ENCODE data around the gene DDX59. TPM values are rescaled to one million over a fixed set of nuclear protein-coding genes. Genes with fewer than 3 reads are reported as not detected.

Gene DDX59
- total RNA-seq, 2 experiments from 2014 or later, result 25.7 to 26.7 TPM

GRCh38 chr1:200620273-200621131 lies 49.2 kb downstream of the DDX59 start, which contains the start of gene KIF14:
KIF14 (minus strand) TSS chr1:200620751; CDS start chr1:200618723, 2,028 bp downstream.
- no peaks in the 10 kb centered on the region for H3K9me3 Mint-ChIP-seq
- peaks cover 67% of the 10 kb centered on the region for H3K4me1 Mint-ChIP-seq
- H3K27ac Mint-ChIP-seq, result peak within 1 kb of the TSS; percentile 94
- ChIA-PET POLR2A (interaction anchor here (0.6 kb wide), 2 partner anchors 50 to 118 kb away, joined by 3 read pairs; partner anchors contain the start of gene DDX59), CTCF (interaction anchor here (0.8 kb wide), 1 partner anchor 63 kb away, joined by 3 read pairs; no protein-coding TSS in a partner anchor)
- H3K36me3 Mint-ChIP-seq (ENCODE audit: low read depth), result peaks cover 36% of the 10 kb centered on the region
- no peaks in the 10 kb centered on the region for H3K27me3 Mint-ChIP-seq
- DNase-seq, result peak; percentile 97
- peak within 1 kb of the TSS; percentile 92 for H3K4me3 Mint-ChIP-seq

- DNase-seq, result no peak
- Mint-ChIP-seq H3K4me3 (peak overlapping the region; percentile 92), H3K27me3 (no peaks in the 10 kb centered on the region), H3K9me3 (no peaks in the 10 kb centered on the region), H3K27ac (peak overlapping the region; percentile 94), H3K4me1 (peaks cover 61% of the 10 kb centered on the region), H3K36me3 (ENCODE audit: low read depth) (peaks cover 42% of the 10 kb centered on the region)
- ChIA-PET CTCF (no interaction called here), POLR2A (interaction anchor here (0.6 kb wide), 1 partner anchor 50 kb away, joined by 3 read pairs; the partner anchor contains the start of gene DDX59)
These were observed 49.8 kb downstream of the DDX59 start for GRCh38 chr1:200619894-200620272.

- CTCF ChIA-PET, result interaction anchor here (1.1 kb wide), 1 partner anchor 11 kb away, joined by 5 read pairs; no protein-coding TSS in a partner anchor
- H3K27me3 Mint-ChIP-seq, result no peaks in the 10 kb centered on the region
These were observed 58.9 kb downstream of the DDX59 start for GRCh38 chr1:200610846-200611245.

DNA sequence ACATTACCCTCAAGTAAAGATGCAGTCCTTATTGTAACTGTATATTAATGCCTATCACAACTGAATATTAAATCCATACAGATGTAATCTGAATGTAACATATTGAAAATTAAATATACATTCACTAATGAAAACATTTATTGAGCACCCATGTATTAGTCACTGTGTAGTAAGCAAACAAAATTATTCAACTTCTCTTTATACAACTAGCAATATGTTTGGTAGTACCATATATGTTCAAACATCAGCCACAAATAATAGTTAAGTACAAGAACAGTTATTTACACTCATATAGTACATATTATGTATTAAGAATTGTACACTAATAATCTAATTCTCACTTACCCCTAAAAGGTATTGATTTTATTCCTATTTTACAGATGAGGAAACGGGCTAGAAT lies 67.1 kb downstream of the DDX59 start:
- no peaks in the 10 kb centered on the region for H3K27me3 Mint-ChIP-seq
- H3K4me1 Mint-ChIP-seq, result no peaks in the 10 kb centered on the region
- H3K36me3 Mint-ChIP-seq (ENCODE audit: low read depth), result peaks cover 57% of the 10 kb centered on the region
- no peak overlapping the region for H3K4me3 Mint-ChIP-seq
- ChIA-PET CTCF (no interaction called here), POLR2A (no interaction called here)
- H3K9me3 Mint-ChIP-seq, result no peaks in the 10 kb centered on the region
- no peak for DNase-seq
- no peak overlapping the region for H3K27ac Mint-ChIP-seq

More at GRCh38 chr1:200610846-200611245, 58.9 kb downstream of the DDX59 start:
- POLR2A ChIA-PET, result no interaction called here
- H3K27ac Mint-ChIP-seq, result no peak overlapping the region
- no peak overlapping the region for H3K4me3 Mint-ChIP-seq
- peaks cover 64% of the 10 kb centered on the region for H3K36me3 Mint-ChIP-seq (ENCODE audit: low read depth)
- no peak for DNase-seq
- H3K4me1 Mint-ChIP-seq, result peaks cover 2% of the 10 kb centered on the region
- H3K9me3 Mint-ChIP-seq, result no peaks in the 10 kb centered on the region

Other genes starting within 250 kb of the DDX59 start
- gene KIF14, start 49.2 kb downstream of the DDX59 start, total RNA-seq, result 10 to 100 TPM; 31.6 to 34.6 TPM
- gene CAMSAP2, start 69.0 kb upstream of the DDX59 start, total RNA-seq, result under 1 TPM; 0.81 to 0.82 TPM
- gene GPR25, start 203.1 kb upstream of the DDX59 start, total RNA-seq, result not detected
- not detected for gene INAVA, start 225.0 kb upstream of the DDX59 start, total RNA-seq

All from activated CD4-positive, alpha-beta T cell treated with anti-CD3 and anti-CD28 coated beads, Interleukin-2, amount 10 ng/mL, durations not matched to agents 7 days and 5 days (primary cell).